MM.1S (cell line): ENCODE measurements around the gene TRAPPC8.

Source experiments
- CTCF ChIP-seq: fragments of 300-600 bp; sonication (generic); IDR thresholded peaks from 2 replicates; pipeline ENCODE4 v1.5.1; 2016; ENCODE audit warnings: antibody characterized with exemption, low read length, mixed read lengths
- EZH2phosphoT487 ChIP-seq: fragments of 300-600 bp; sonication (generic); IDR thresholded peaks from 2 replicates; pipeline ENCODE4 v1.6.1; 2018; ENCODE audit warnings: antibody characterized with exemption, low read length

- no peak for TF ChIP-seq EZH2phosphoT487
- no peak for TF ChIP-seq CTCF
Measured at GRCh38 chr18:31783059-31783458, 159.9 kb downstream of the TRAPPC8 start.
